B cell (primary cell): Measurements from ENCODE around the gene ERC2. TPM values are rescaled to one million over a fixed set of nuclear protein-coding genes. Genes with fewer than 3 reads are reported as not detected.

ENCODE experiments used
- ATAC-seq: fragments of 200-7000 bp; cut with Tn5 transposase; one replicate; pipeline ENCODE4 v1.10.0; 2021; ENCODE audit warnings: low read depth, mild to moderate bottlenecking, moderate number of reproducible peaks, moderate library complexity
- CTCF ChIA-PET: fragments of 350-600 bp; sonication (Branson Sonifier 250); formaldehyde crosslinking; loops from one replicate; lab custom pipeline; 2021; ENCODE audit warnings: antibody characterized with exemption, inconsistent platforms; lab: Charles Lee
- POLR2A ChIA-PET: fragments of 350-600 bp; sonication (Branson Sonifier 250); formaldehyde crosslinking; loops from one replicate; lab custom pipeline; 2021; ENCODE audit warnings: antibody characterized with exemption; lab: Charles Lee
- DNase-seq: peaks from one replicate; pipeline ENCODE4 v3.0.0; 2013
- H2AFZ ChIP-seq: 2 replicates; pipeline ENCODE4 v1.6.1; 2012; ENCODE audit warnings: mild to moderate bottlenecking, low read depth, low read length; ENCODE audit not compliant: insufficient read depth, poor library complexity, severe bottlenecking
- H3K27ac ChIP-seq, 2 donors: 1 replicate in 1 of 2; 2 replicates in 1 of 2; pipeline ENCODE4 v1.5.1; 2012 to 2013; ENCODE audit warnings: low read length in 2 of 2, mild to moderate bottlenecking in 2 of 2, moderate library complexity in 1 of 2
- H3K27me3 ChIP-seq, 4 experiments: fragments of 200-600 bp in 1 of 4; sonication (generic) in 1 of 4; replicated peaks in 1 of 4; 1 replicate in 2 of 4; 2 replicates in 2 of 4; pipeline versions ENCODE4 v1.6.1 to v1.7.0; 2013 to 2016; ENCODE audit warnings: low read length in 3 of 4, mild to moderate bottlenecking in 2 of 4, mixed read lengths in 1 of 4, moderate library complexity in 1 of 4; ENCODE audit not compliant: insufficient read depth in 4 of 4, control insufficient read depth in 3 of 4; ENCODE audit errors: control extremely low read depth in 1 of 4
- H3K36me3 ChIP-seq, 2 experiments: replicated peaks in 1 of 2; 1 replicate in 1 of 2; 2 replicates in 1 of 2; pipeline versions ENCODE4 v1.6.1 to v1.7.1; 2013; ENCODE audit warnings: low read length in 1 of 2; ENCODE audit not compliant: insufficient read depth in 2 of 2, control insufficient read depth in 1 of 2; ENCODE audit errors: control extremely low read depth in 1 of 2, extremely low read depth in 1 of 2
- H3K4me1 ChIP-seq, 2 donors: fragments of 200-600 bp in 1 of 2; sonication (generic) in 1 of 2; 1 replicate in 1 of 2; 2 replicates in 1 of 2; pipeline versions ENCODE4 v1.5.1 to v1.6.1; 2013 to 2017; ENCODE audit warnings: low read length in 2 of 2; ENCODE audit not compliant: control insufficient read depth in 2 of 2, insufficient read depth in 2 of 2
- H3K4me2 ChIP-seq: replicated peaks from 2 replicates; pipeline ENCODE3; 2012; ENCODE audit warnings: mild to moderate bottlenecking, low read depth, low read length; ENCODE audit not compliant: poor library complexity, severe bottlenecking
- H3K4me3 ChIP-seq, 5 experiments: fragments of 200-600 bp in 1 of 5; sonication (generic) in 1 of 5; 1 replicate in 3 of 5; 2 replicates in 2 of 5; pipeline versions ENCODE4 v1.5.1 to v1.7.0; 2011 to 2016; ENCODE audit warnings: low read length in 4 of 5, mild to moderate bottlenecking in 4 of 5, low read depth in 2 of 5, control low read depth in 1 of 5, moderate library complexity in 1 of 5; ENCODE audit not compliant: insufficient read depth in 1 of 5; ENCODE audit errors: control extremely low read depth in 1 of 5, extremely low read depth in 1 of 5
- H3K79me2 ChIP-seq: fragments of 200-600 bp; sonication (generic); one replicate; pipeline ENCODE4 v1.6.0; 2016; ENCODE audit warnings: low read length; ENCODE audit not compliant: control insufficient read depth, insufficient read depth
- H3K9ac ChIP-seq: fragments of 200-600 bp; sonication (generic); 2 replicates; pipeline ENCODE4 v1.6.1; 2017; ENCODE audit warnings: mild to moderate bottlenecking, low read length, moderate library complexity
- H3K9me3 ChIP-seq, 3 donors: one replicate each; pipeline versions ENCODE4 v1.6.1 to v1.7.1; 2013; ENCODE audit warnings: low read length in 2 of 3; ENCODE audit not compliant: control insufficient read depth in 2 of 3, insufficient read depth in 1 of 3; ENCODE audit errors: control extremely low read depth in 1 of 3
- H4K20me1 ChIP-seq: 2 replicates; pipeline ENCODE4 v1.6.0; 2012; ENCODE audit warnings: mild to moderate bottlenecking, low read length; ENCODE audit not compliant: insufficient read depth, control insufficient read depth, poor library complexity, severe bottlenecking
- H3K27ac Mint-ChIP-seq: one replicate; pipeline ENCODE4 v1.8.0; 2021; ENCODE audit warnings: mixed read lengths
- H3K27me3 Mint-ChIP-seq: one replicate; pipeline ENCODE4 v1.8.0; 2021; ENCODE audit warnings: mixed read lengths
- H3K4me1 Mint-ChIP-seq: one replicate; pipeline ENCODE4 v1.8.0; 2021; ENCODE audit warnings: mixed read lengths
- H3K4me3 Mint-ChIP-seq: one replicate; pipeline ENCODE4 v1.8.0; 2021; ENCODE audit warnings: mixed read lengths
- H3K9me3 Mint-ChIP-seq: one replicate; pipeline ENCODE4 v1.8.0; 2022; ENCODE audit warnings: mixed read lengths; ENCODE audit not compliant: insufficient read depth
- CTCF ChIP-seq: fragments of 200-600 bp; IDR thresholded peaks from one replicate; pipeline ENCODE4 v1.8.0; 2022; ENCODE audit warnings: antibody characterized with exemption, mild to moderate bottlenecking
- EZH2 ChIP-seq: IDR thresholded peaks from 2 replicates; pipeline ENCODE4 v1.6.1; 2012; ENCODE audit warnings: borderline replicate concordance, low read depth, mild to moderate bottlenecking, moderate library complexity, low read length; ENCODE audit not compliant: insufficient read depth, poor library complexity, severe bottlenecking
- WGBS: methylation state at CpG from one replicate; pipeline ENCODE4 v1.1.5; 2013; ENCODE audit warnings: missing lambda C conversion rate; ENCODE audit not compliant: insufficient coverage; 5-methylcytosine and 5-hydroxymethylcytosine counted together
- intact Hi-C: fragments of 100-400 bp; cut with micrococcal nuclease; formaldehyde crosslinking; loops from one replicate; pipeline ENCODE4 v1.10.0; 2022
- polyA plus RNA-seq: library from polyadenylated mRNA; depleted of rRNA; stranded (reverse); fragments of >200 nt; gene quantifications from 2 replicates; pipeline ENCODE4 v1.2.3, GENCODE V29; 2012
- total RNA-seq, 2 donors: library from RNA; stranded (reverse); fragments of 120-200 nt in 1 of 2; gene quantifications; 1 replicate in 1 of 2; 2 replicates in 1 of 2; pipeline versions ENCODE4 v1.2.3 to v1.2.4, GENCODE V29; 2013 to 2022

The ERC2 gene
- total and polyA plus RNA-seq, 2 donors (not counting 1 experiment from before 2014, with no cell fraction given), result not detected

GRCh38 chr3:56398659-56399058, 69.6 kb downstream of the ERC2 start:
- peaks cover 2% of the 10 kb centered on the region for H3K9me3 Mint-ChIP-seq
- peaks cover 10% of the 10 kb centered on the region for H3K27me3 Mint-ChIP-seq
- DNase-seq (no peak), ATAC-seq (no peak)
- H3K9me3 ChIP-seq, result no peaks in the 10 kb centered on the region
- H3K4me3 ChIP-seq, result no peak overlapping the region
- H3K27me3 ChIP-seq, result no peaks in the 10 kb centered on the region
- no peaks in the 10 kb centered on the region for H3K79me2 ChIP-seq
- no CpG with 5 or more reads among the region's 2 CpGs for whole genome bisulfite sequencing
- H3K4me2 ChIP-seq, result no peak overlapping the region
- no peak overlapping the region for H3K9ac ChIP-seq
- H3K4me3 Mint-ChIP-seq, result no peak overlapping the region
- intact Hi-C loops, result no loop called here
- H3K4me1 Mint-ChIP-seq, result no peaks in the 10 kb centered on the region
- H3K36me3 ChIP-seq, result no peaks in the 10 kb centered on the region
- H3K27ac ChIP-seq, result no peak overlapping the region
- no peaks in the 10 kb centered on the region for H4K20me1 ChIP-seq
- no peak for TF ChIP-seq CTCF
- TF ChIP-seq EZH2, result no peak
- H3K4me1 ChIP-seq, result no peaks in the 10 kb centered on the region
- H3K27ac Mint-ChIP-seq, result no peak overlapping the region
- ChIA-PET CTCF (no interaction called here), POLR2A (no interaction called here)
- no peak overlapping the region for H2AFZ ChIP-seq

- no peaks in the 10 kb centered on the region for H4K20me1 ChIP-seq
- Mint-ChIP-seq H3K27ac (no peak overlapping the region), H3K9me3 (peaks cover 2% of the 10 kb centered on the region), H3K4me1 (no peaks in the 10 kb centered on the region), H3K4me3 (no peak overlapping the region), H3K27me3 (peaks cover 12% of the 10 kb centered on the region)
- ChIA-PET POLR2A (no interaction called here), CTCF (no interaction called here)
- H3K9ac ChIP-seq, result no peak overlapping the region
- no peaks in the 10 kb centered on the region for H3K4me1 ChIP-seq
- H3K9me3 ChIP-seq, result no peaks in the 10 kb centered on the region
- H3K4me2 ChIP-seq, result no peak overlapping the region
- H3K36me3 ChIP-seq, result no peaks in the 10 kb centered on the region
- H3K79me2 ChIP-seq, result no peaks in the 10 kb centered on the region
- no peak for DNase-seq
- no peak overlapping the region for H3K27ac ChIP-seq
- intact Hi-C loops, result no loop called here
- TF ChIP-seq EZH2, result no peak
- TF ChIP-seq CTCF, result no peak
- WGBS, result no CpG with 5 or more reads among the region's 2 CpGs
- H3K27me3 ChIP-seq, result no peaks in the 10 kb centered on the region
- ATAC-seq, result no peak
- no peak overlapping the region for H3K4me3 ChIP-seq
- no peak overlapping the region for H2AFZ ChIP-seq
These were observed 70.5 kb downstream of the ERC2 start for GRCh38 chr3:56397798-56398197.
